Kidney (tissue), 14 donors: Measurements from ENCODE around the gene MIA. TPM values are rescaled to one million over a fixed set of nuclear protein-coding genes. Genes with fewer than 3 reads are reported as not detected.

ENCODE experiments used
- DNase-seq, 5 donors: peaks; one replicate each; pipeline ENCODE4 v3.0.0-alpha.2; 2013 to 2020
- FAIRE-seq: peaks from 2 replicates; lab custom pipeline; 2012; peaks lifted over from hg19 to GRCh38; lab: Jason Lieb, UNC
- H3K27ac ChIP-seq, 2 donors: one replicate each; pipeline ENCODE4 v1.7.0; 2013; ENCODE audit warnings: low read depth in 2 of 2, low read length in 2 of 2, inconsistent platforms in 1 of 2
- H3K27me3 ChIP-seq: one replicate; pipeline ENCODE4 v1.7.1; 2013; ENCODE audit warnings: low read length, inconsistent platforms; ENCODE audit not compliant: control insufficient read depth, insufficient read depth
- H3K36me3 ChIP-seq, 3 donors: one replicate each; pipeline versions ENCODE4 v1.7.0 to v1.7.1; 2013; ENCODE audit warnings: low read length in 3 of 3, control low read depth in 1 of 3, inconsistent platforms in 1 of 3; ENCODE audit not compliant: insufficient read depth in 3 of 3, control insufficient read depth in 2 of 3
- H3K4me1 ChIP-seq, 3 donors: one replicate each; pipeline versions ENCODE4 v1.7.0 to v1.7.1; 2013; ENCODE audit warnings: low read length in 3 of 3, inconsistent platforms in 1 of 3, low read depth in 1 of 3; ENCODE audit not compliant: control insufficient read depth in 2 of 3, insufficient read depth in 2 of 3
- H3K4me3 ChIP-seq, 3 donors: one replicate each; pipeline versions ENCODE4 v1.7.0 to v1.8.1; 2013; ENCODE audit warnings: low read length in 3 of 3, control low read depth in 1 of 3, inconsistent platforms in 1 of 3
- H3K9ac ChIP-seq, 3 donors: one replicate each; pipeline versions ENCODE4 v1.7.0 to v1.7.1; 2013; ENCODE audit warnings: low read length in 3 of 3, control low read depth in 1 of 3, inconsistent platforms in 1 of 3
- H3K9me3 ChIP-seq, 3 donors: one replicate each; pipeline versions ENCODE4 v1.7.0 to v1.7.1; 2013; ENCODE audit warnings: low read length in 3 of 3, control low read depth in 1 of 3, inconsistent platforms in 1 of 3; ENCODE audit not compliant: control insufficient read depth in 2 of 3, insufficient read depth in 1 of 3
- intact Hi-C: fragments of 100-400 bp; cut with DNase I; formaldehyde crosslinking; loops from one replicate; pipeline ENCODE4 v1.11.1; 2022
- polyA plus RNA-seq: library from polyadenylated mRNA; stranded (reverse); fragments of 350-450 nt; fragmentation: Illumina TruSeq; extraction: RNeasy Lipid Tissue Mini Kit (QIAGEN cat#74804); gene quantifications from one replicate; pipeline ENCODE4 v1.2.3, GENCODE V29; 2014; ENCODE audit warnings: low read depth, low replicate concordance; ENCODE audit not compliant: insufficient read depth
- total RNA-seq: library from RNA; stranded (reverse); fragmentation: NEBNext Ultra II Directional; extraction: Animal tissue kit (Norgen Biotek cat#: 25700); gene quantifications from one replicate; pipeline ENCODE4 v1.2.1, GENCODE V29; 2021
- TF ChIP-seq, protein P1 (sequence below): IDR thresholded peaks from 3 replicates; pipeline ENCODE4 v1.5.1; 2012; ENCODE audit warnings: mild to moderate bottlenecking, moderate library complexity, borderline replicate concordance; ENCODE audit not compliant: insufficient read depth; ENCODE audit errors: extremely low read depth
- donor health status: control.
- donor health status: control.
- donor health status: control.
- donor health status: control.
- donor health status: control.
- donor health status: DM: yes; HTN: yes; CAD: no.
- donor health status: Normal renal cell carcinoma (clear cell type).

The MIA gene
- total and polyA plus RNA-seq, 2 donors from 2014 or later = 6.5 TPM; not detected in 1

DNA sequence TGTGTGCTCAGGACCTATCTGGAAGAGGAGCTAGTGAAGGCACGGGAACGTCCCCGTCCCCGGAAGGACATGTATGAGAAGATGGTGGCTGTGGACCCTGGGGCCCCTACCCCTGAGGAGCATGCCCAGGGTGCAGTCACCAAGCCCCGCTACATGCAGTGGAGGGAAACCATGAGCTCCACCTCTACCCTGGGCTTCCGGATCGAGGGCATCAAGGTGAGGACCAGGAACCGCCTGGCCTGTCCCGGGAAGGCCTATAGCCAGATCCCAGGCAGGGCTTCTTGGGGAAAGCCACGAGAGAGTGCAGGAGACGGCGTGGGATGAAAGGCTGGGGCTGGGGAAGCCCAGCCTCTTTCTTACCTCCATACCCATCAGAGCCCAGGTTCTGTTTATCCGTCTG lies 42.2 kb upstream of the MIA start:
- no peak overlapping the region for H3K27ac ChIP-seq
- intact Hi-C loops = no loop called here

DNA sequence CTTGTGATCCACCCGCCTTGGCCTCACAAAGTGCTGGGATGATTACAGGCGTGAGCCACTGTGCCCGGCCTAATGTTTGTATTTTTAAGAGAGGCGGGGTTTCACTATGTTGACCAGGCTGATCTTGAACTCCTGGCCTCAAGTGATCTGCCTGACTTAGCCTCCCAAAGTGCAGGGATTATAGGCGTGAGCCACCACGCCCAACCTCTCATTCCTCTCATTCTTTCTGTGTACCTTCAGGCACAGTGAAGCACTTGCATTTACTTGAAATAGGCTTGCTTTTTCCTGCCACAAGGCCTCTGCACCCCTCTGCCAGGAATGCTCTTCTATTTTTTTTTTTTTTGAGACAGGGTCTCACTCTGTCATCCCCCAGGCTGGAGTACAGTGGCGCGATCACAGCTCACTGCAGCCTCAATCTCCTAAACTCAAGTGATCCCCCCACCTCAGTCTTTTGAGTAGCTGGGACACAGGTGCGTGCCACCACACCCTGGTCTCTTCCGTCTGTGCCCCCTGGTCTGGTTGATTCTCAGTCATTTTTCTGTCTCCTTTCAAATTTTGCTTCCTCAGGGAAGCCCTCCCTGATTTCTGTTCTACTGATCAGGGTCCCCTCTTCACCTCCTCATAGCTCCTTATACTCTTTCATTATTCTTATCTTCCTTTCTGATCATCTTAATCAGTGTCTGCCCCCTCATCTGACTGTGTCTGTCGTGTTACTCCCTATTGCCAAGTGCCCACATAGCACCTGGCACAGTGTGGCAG lies 40.1 kb upstream of the MIA start:
- H3K4me3 ChIP-seq = no peak overlapping the region
- TF ChIP-seq, protein P1, sequence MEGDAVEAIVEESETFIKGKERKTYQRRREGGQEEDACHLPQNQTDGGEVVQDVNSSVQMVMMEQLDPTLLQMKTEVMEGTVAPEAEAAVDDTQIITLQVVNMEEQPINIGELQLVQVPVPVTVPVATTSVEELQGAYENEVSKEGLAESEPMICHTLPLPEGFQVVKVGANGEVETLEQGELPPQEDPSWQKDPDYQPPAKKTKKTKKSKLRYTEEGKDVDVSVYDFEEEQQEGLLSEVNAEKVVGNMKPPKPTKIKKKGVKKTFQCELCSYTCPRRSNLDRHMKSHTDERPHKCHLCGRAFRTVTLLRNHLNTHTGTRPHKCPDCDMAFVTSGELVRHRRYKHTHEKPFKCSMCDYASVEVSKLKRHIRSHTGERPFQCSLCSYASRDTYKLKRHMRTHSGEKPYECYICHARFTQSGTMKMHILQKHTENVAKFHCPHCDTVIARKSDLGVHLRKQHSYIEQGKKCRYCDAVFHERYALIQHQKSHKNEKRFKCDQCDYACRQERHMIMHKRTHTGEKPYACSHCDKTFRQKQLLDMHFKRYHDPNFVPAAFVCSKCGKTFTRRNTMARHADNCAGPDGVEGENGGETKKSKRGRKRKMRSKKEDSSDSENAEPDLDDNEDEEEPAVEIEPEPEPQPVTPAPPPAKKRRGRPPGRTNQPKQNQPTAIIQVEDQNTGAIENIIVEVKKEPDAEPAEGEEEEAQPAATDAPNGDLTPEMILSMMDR = no peak
- no peaks in the 10 kb centered on the region for H3K4me1 ChIP-seq
- no peak overlapping the region for H3K27ac ChIP-seq
- DNase-seq = no peak
- peaks cover 4 to 57% (median 43%) of the 10 kb centered on the region in 3 donors for H3K36me3 ChIP-seq
- H3K9ac ChIP-seq = no peak overlapping the region
- H3K9me3 ChIP-seq = no peaks in the 10 kb centered on the region
- intact Hi-C loops = no loop called here
- H3K27me3 ChIP-seq = no peaks in the 10 kb centered on the region
- no peak for FAIRE-seq

More for the DNA sequence above, 42.2 kb upstream of the MIA start:
- TF ChIP-seq, protein P1 = no peak
- Histone ChIP-seq H3K9me3 (no peaks in the 10 kb centered on the region), H3K27me3 (no peaks in the 10 kb centered on the region), H3K4me1 (no peaks in the 10 kb centered on the region), H3K9ac (no peak overlapping the region), H3K36me3 (peaks cover 2 to 54% (median 39%) of the 10 kb centered on the region in 3 donors), H3K4me3 (no peak overlapping the region)
- FAIRE-seq = no peak
- DNase-seq = no peak

DNA sequence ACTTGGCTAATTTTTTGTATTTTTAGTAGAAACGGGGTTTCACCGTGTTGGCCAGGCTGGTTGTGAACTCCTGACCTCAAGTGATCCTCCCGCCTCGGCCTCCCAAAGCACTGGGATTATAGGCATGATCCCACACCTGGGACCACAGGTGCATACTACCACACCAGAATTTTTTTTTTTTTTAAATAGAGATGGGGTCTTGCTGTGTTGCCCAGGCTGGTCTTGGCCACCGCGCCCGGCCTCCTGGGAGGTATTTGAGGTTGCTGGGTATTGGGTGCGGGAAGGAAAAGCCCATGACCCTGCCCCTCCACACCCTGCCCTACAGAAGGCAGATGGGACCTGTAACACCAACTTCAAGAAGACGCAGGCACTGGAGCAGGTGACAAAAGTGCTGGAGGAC lies 38.7 kb upstream of the MIA start:
- DNase-seq (no peak), FAIRE-seq (no peak)
- no peak overlapping the region for H3K4me3 ChIP-seq
- no peaks in the 10 kb centered on the region for H3K4me1 ChIP-seq
- H3K27me3 ChIP-seq = no peaks in the 10 kb centered on the region
- no peak overlapping the region for H3K27ac ChIP-seq
- TF ChIP-seq, protein P1 = no peak
- H3K9ac ChIP-seq = no peak overlapping the region
- H3K36me3 ChIP-seq = peaks cover 4 to 50% (median 35%) of the 10 kb centered on the region in 3 donors
- intact Hi-C loops = no loop called here
- no peaks in the 10 kb centered on the region for H3K9me3 ChIP-seq
